H1 (cell line): Measurements from ENCODE around the gene ZNF23. TPM values are rescaled to one million over a fixed set of nuclear protein-coding genes. Genes with fewer than 3 reads are reported as not detected.

ENCODE experiments used
- CTCF ChIA-PET: fragments of 300-600 bp; sonication (Branson Sonifier 250); formaldehyde crosslinking; loops from one replicate; lab custom pipeline; 2021; ENCODE audit not compliant: partially characterized antibody; lab: Charles Lee
- POLR2A ChIA-PET: fragments of 300-600 bp; sonication (Branson Sonifier 250); formaldehyde crosslinking; loops from one replicate; lab custom pipeline; 2021; ENCODE audit warnings: inconsistent platforms; ENCODE audit not compliant: partially characterized antibody; lab: Charles Lee
- DNase-seq, 2 experiments: peaks; one replicate each; pipeline versions ENCODE4 v3.0.0 to v3.0.0-alpha.2; 2010 to 2022; ENCODE audit warnings: low spot score in 2 of 2, low read depth in 1 of 2, mixed read lengths in 1 of 2
- FAIRE-seq: peaks from 2 replicates; lab custom pipeline; 2011; peaks lifted over from hg19 to GRCh38; lab: Jason Lieb, UNC
- H2AFZ ChIP-seq: 2 replicates; pipeline ENCODE4 v1.8.1; 2012; ENCODE audit warnings: low read length, inconsistent platforms
- H2AK5ac ChIP-seq: 2 replicates; pipeline ENCODE4 v1.6.1; 2013; ENCODE audit warnings: low read depth, low read length
- H2BK120ac ChIP-seq: replicated peaks from 2 replicates; pipeline ENCODE3; 2013; ENCODE audit warnings: low read depth, low read length, inconsistent platforms
- H2BK12ac ChIP-seq: 2 replicates; pipeline ENCODE4 v1.6.1; 2013; ENCODE audit warnings: low read depth, low read length
- H2BK15ac ChIP-seq: 2 replicates; pipeline ENCODE4 v1.6.1; 2013; ENCODE audit warnings: low read length
- H2BK20ac ChIP-seq: 2 replicates; pipeline ENCODE4 v1.6.1; 2013; ENCODE audit warnings: low read length
- H2BK5ac ChIP-seq: 2 replicates; pipeline ENCODE4 v1.6.1; 2013; ENCODE audit warnings: low read depth, low read length
- H3K14ac ChIP-seq: 2 replicates; pipeline ENCODE4 v1.6.1; 2013; ENCODE audit warnings: inconsistent platforms; ENCODE audit not compliant: insufficient read length
- H3K18ac ChIP-seq: 2 replicates; pipeline ENCODE4 v1.6.1; 2013; ENCODE audit warnings: low read length; ENCODE audit errors: extremely low read depth
- H3K23ac ChIP-seq: 2 replicates; pipeline ENCODE4 v1.6.1; 2013; ENCODE audit warnings: inconsistent platforms; ENCODE audit not compliant: insufficient read length
- H3K23me2 ChIP-seq: 2 replicates; pipeline ENCODE4 v1.6.1; 2013; ENCODE audit warnings: low read depth, low read length
- H3K27ac ChIP-seq: 2 replicates; pipeline ENCODE4 v1.6.1; 2011; ENCODE audit warnings: low read depth, low read length, inconsistent platforms
- H3K27me3 ChIP-seq, 4 experiments: replicated peaks in 1 of 4; 1 replicate in 1 of 4; 2 replicates in 3 of 4; pipeline versions ENCODE4 v1.6.1 to v1.8.1; 2011 to 2013; ENCODE audit warnings: low read length in 3 of 4, mild to moderate bottlenecking in 3 of 4, inconsistent platforms in 2 of 4, mixed read lengths in 2 of 4, moderate library complexity in 1 of 4; ENCODE audit not compliant: control insufficient read depth in 3 of 4, insufficient read depth in 3 of 4; ENCODE audit errors: extremely low read depth in 1 of 4
- H3K36me3 ChIP-seq, 4 experiments: 2 replicates each; pipeline versions ENCODE4 v1.6.1 to v1.8.1; 2011 to 2013; ENCODE audit warnings: mild to moderate bottlenecking in 4 of 4, low read length in 3 of 4, moderate library complexity in 2 of 4, control low read depth in 1 of 4, inconsistent platforms in 1 of 4; ENCODE audit not compliant: insufficient read depth in 4 of 4, control insufficient read depth in 2 of 4
- H3K4ac ChIP-seq: replicated peaks from 2 replicates; pipeline ENCODE3; 2013; ENCODE audit warnings: low read length, low read depth, mixed read lengths, inconsistent platforms; ENCODE audit not compliant: insufficient read length
- H3K4me1 ChIP-seq, 4 experiments: replicated peaks in 1 of 4; 1 replicate in 1 of 4; 2 replicates in 3 of 4; pipeline versions ENCODE4 v1.6.1 to v1.8.1; 2011 to 2013; ENCODE audit warnings: low read length in 3 of 4, inconsistent platforms in 2 of 4, mixed read lengths in 1 of 4; ENCODE audit not compliant: insufficient read depth in 4 of 4, control insufficient read depth in 3 of 4
- H3K4me2 ChIP-seq, 2 experiments: 2 replicates each; pipeline versions ENCODE4 v1.6.1 to v1.8.1; 2011 to 2013; ENCODE audit warnings: low read depth in 2 of 2, low read length in 2 of 2, control low read depth in 1 of 2, inconsistent platforms in 1 of 2, mild to moderate bottlenecking in 1 of 2; ENCODE audit not compliant: insufficient read depth in 1 of 2
- H3K4me3 ChIP-seq, 4 experiments: fragments of 200-600, 300-600 bp in 1 of 4; sonication (generic), shearing (Covaris generic), sonication (Bioruptor Twin) in 1 of 4; 2 replicates each; pipeline versions ENCODE4 v1.5.1 to v1.8.1; 2011 to 2016; ENCODE audit warnings: low read length in 4 of 4, low read depth in 3 of 4, control low read depth in 2 of 4, inconsistent platforms in 2 of 4, mild to moderate bottlenecking in 2 of 4, mixed read lengths in 1 of 4, moderate library complexity in 1 of 4; ENCODE audit not compliant: insufficient read depth in 2 of 4; ENCODE audit errors: extremely low read depth in 1 of 4
- H3K56ac ChIP-seq: replicated peaks from 2 replicates; pipeline ENCODE3; 2013; ENCODE audit warnings: low read depth, mild to moderate bottlenecking, mixed read lengths, low read length, inconsistent platforms; ENCODE audit not compliant: insufficient read length
- H3K79me1 ChIP-seq: 2 replicates; pipeline ENCODE4 v1.6.1; 2013; ENCODE audit warnings: low read depth, low read length, control low read depth
- H3K79me2 ChIP-seq, 2 experiments: 2 replicates each; pipeline versions ENCODE4 v1.6.1 to v1.8.1; 2012 to 2013; ENCODE audit warnings: low read length in 2 of 2, mild to moderate bottlenecking in 2 of 2, inconsistent platforms in 1 of 2; ENCODE audit not compliant: insufficient read depth in 2 of 2, control insufficient read depth in 1 of 2
- H3K9ac ChIP-seq, 4 experiments: replicated peaks in 1 of 4; 1 replicate in 1 of 4; 2 replicates in 3 of 4; pipeline versions ENCODE4 v1.6.1 to v1.8.1; 2011 to 2013; ENCODE audit warnings: low read depth in 3 of 4, low read length in 3 of 4, control low read depth in 2 of 4, mild to moderate bottlenecking in 2 of 4, moderate library complexity in 2 of 4, inconsistent platforms in 1 of 4; ENCODE audit errors: extremely low read depth in 1 of 4
- H3K9me3 ChIP-seq, 2 experiments: 2 replicates each; pipeline versions ENCODE4 v1.6.1 to v1.8.1; 2012 to 2013; ENCODE audit warnings: mild to moderate bottlenecking in 2 of 2, moderate library complexity in 2 of 2, control low read depth in 1 of 2, inconsistent platforms in 1 of 2, low read depth in 1 of 2, low read length in 1 of 2, mixed read lengths in 1 of 2; ENCODE audit not compliant: insufficient read depth in 2 of 2
- H4K20me1 ChIP-seq, 2 experiments: replicated peaks in 1 of 2; 2 replicates each; pipeline versions ENCODE3 to v1.8.1; 2011 to 2013; ENCODE audit warnings: inconsistent platforms in 2 of 2, low read length in 2 of 2, mild to moderate bottlenecking in 1 of 2; ENCODE audit not compliant: insufficient read depth in 2 of 2, control insufficient read depth in 1 of 2
- H4K5ac ChIP-seq: 2 replicates; pipeline ENCODE4 v1.6.1; 2013; ENCODE audit warnings: low read length, low read depth, mixed read lengths, inconsistent platforms; ENCODE audit not compliant: insufficient read length
- H4K8ac ChIP-seq: 2 replicates; pipeline ENCODE4 v1.8.0; 2013; ENCODE audit warnings: mild to moderate bottlenecking, moderate library complexity, low read length, inconsistent platforms; ENCODE audit not compliant: insufficient read depth; ENCODE audit errors: extremely low read depth
- H4K91ac ChIP-seq: replicated peaks from 2 replicates; pipeline ENCODE3; 2013; ENCODE audit warnings: low read length, mixed read lengths, inconsistent platforms; ENCODE audit not compliant: insufficient read length
- CTCF ChIP-seq, 3 experiments: IDR thresholded peaks; 1 replicate in 2 of 3; 2 replicates in 1 of 3; pipeline versions ENCODE4 v1.5.1 to v1.6.1; 2011; ENCODE audit warnings: low read length in 3 of 3, mild to moderate bottlenecking in 3 of 3, inconsistent platforms in 2 of 3, low read depth in 1 of 3, moderate library complexity in 1 of 3; ENCODE audit not compliant: insufficient read depth in 1 of 3; ENCODE audit errors: control extremely low read depth in 1 of 3
- RAD21 ChIP-seq, 2 experiments: IDR thresholded peaks in 1 of 2; conservative IDR thresholded peaks in 1 of 2; 2 replicates each; pipeline ENCODE4 v1.6.1; 2011; ENCODE audit warnings: low read depth in 2 of 2, low read length in 2 of 2, improper control_type of control experiment in 1 of 2, inconsistent platforms in 1 of 2, mild to moderate bottlenecking in 1 of 2, moderate library complexity in 1 of 2
- RXRA ChIP-seq: IDR thresholded peaks from 2 replicates; pipeline ENCODE4 v1.6.1; 2011; ENCODE audit warnings: low read depth, mild to moderate bottlenecking, low read length, moderate library complexity; ENCODE audit not compliant: insufficient read depth
- WGBS, 2 experiments: shearing (Covaris generic) in 1 of 2; methylation state at CpG; one replicate each; pipeline versions ENCODE4 v1.1.6 to v1.1.7; 2013 to 2015; ENCODE audit warnings: low lambda C conversion rate in 2 of 2, mixed read lengths in 2 of 2, inconsistent platforms in 1 of 2, low coverage in 1 of 2, missing lambda C conversion rate in 1 of 2; ENCODE audit not compliant: insufficient replicate concordance in 2 of 2, insufficient coverage in 1 of 2, insufficient read length in 1 of 2; ENCODE audit errors: extremely low coverage in 1 of 2, missing lambda C conversion rate in 1 of 2; 5-methylcytosine and 5-hydroxymethylcytosine counted together
- polyA plus RNA-seq, 7 experiments: library from polyadenylated mRNA; depleted of rRNA in 3 of 7; stranded (reverse) in 5 of 7; unstranded in 2 of 7; fragments of >200 nt in 5 of 7; fragments of 200-250 nt in 2 of 7; gene quantifications; 1 replicate in 5 of 7; 2 replicates in 1 of 7; 4 replicates in 1 of 7; pipeline versions ENCODE4 v1.2.1 to v1.2.3, GENCODE V29; 2011 to 2013; ENCODE audit warnings: missing spikeins in 2 of 7, mixed read lengths in 2 of 7
- total RNA-seq: library from RNA; stranded (reverse); fragmentation: NEBNext Ultra II Directional; extraction: Animal tissue kit (Norgen Biotek cat#: 25700); gene quantifications from 2 replicates; pipeline ENCODE4 v1.2.1, GENCODE V29; 2021

Gene ZNF23
- total and polyA plus RNA-seq, 2 of the 8 experiments (the other 6 are each of a cell fraction or from before 2014, with no cell fraction given), result 2.4 to 10.2 TPM

- H2BK5ac ChIP-seq, result no peak overlapping the region
- no peak overlapping the region for H4K5ac ChIP-seq
- peaks cover 3% of the 10 kb centered on the region; the same call in 1 of the 2 replicates for H3K23me2 ChIP-seq
- no peak overlapping the region for H4K91ac ChIP-seq
- peak overlapping the region; percentile 83; the same call in 1 of the 2 replicates for H4K8ac ChIP-seq
- no peaks in the 10 kb centered on the region for H3K79me1 ChIP-seq
- CTCF ChIA-PET, result interaction anchor here (0.5 to 3.7 kb wide), 24 partner anchors 8 to 1609 kb away, joined by 3 to 22 read pairs (median 4); no protein-coding TSS in a partner anchor
- H3K27ac ChIP-seq, result no peak overlapping the region
- H3K79me2 ChIP-seq, result no peaks in the 10 kb centered on the region
- no peaks in the 10 kb centered on the region; a peak in 1 of 7 replicates for H3K4me1 ChIP-seq
- DNase-seq (peak; percentile 39 to 82), FAIRE-seq (no peak)
- H4K20me1 ChIP-seq, result no peaks in the 10 kb centered on the region
- H3K18ac ChIP-seq, result no peak overlapping the region
- H2AK5ac ChIP-seq, result no peak overlapping the region
- H3K27me3 ChIP-seq, result no peaks in the 10 kb centered on the region
- peak; percentile 69 to 85 (median 84) for TF ChIP-seq CTCF (IDR thresholded peaks at IDR 0.05; ENCODE audit: control extremely low read depth in 1 of 3, insufficient read depth in 1 of 3, low read depth in 1 of 3, low read length in 3 of 3)
- TF ChIP-seq RXRA, result no peak
- peak; percentile 58 to 59 for TF ChIP-seq RAD21 (IDR thresholded peaks at IDR 0.05 in 1 of 2, conservative IDR thresholded peaks at IDR 0.05 in 1 of 2; ENCODE audit: low read depth in 2 of 2, low read length in 2 of 2)
- 66% methylated on average over 25 of the region's 25 CpGs; no CpG with 5 or more reads in 1 of the 2 experiments for WGBS, 2 experiments
- no peak overlapping the region for H3K9ac ChIP-seq
- no peak overlapping the region for H3K56ac ChIP-seq
- H3K9me3 ChIP-seq, result peaks cover 5% of the 10 kb centered on the region in 2 experiments
- H2BK120ac ChIP-seq, result no peak overlapping the region
- no peak overlapping the region for H3K23ac ChIP-seq
- H3K14ac ChIP-seq, result no peak overlapping the region
- no peaks in the 10 kb centered on the region for H3K36me3 ChIP-seq
- H2BK20ac ChIP-seq, result 0 out of 2 replicates have a peak overlapping the region, but pooled peaks have one; percentile 41
- peak overlapping the region in 1 of 2 experiments; percentile 32; a peak in 1 of 4 replicates for H3K4me2 ChIP-seq
- H3K4ac ChIP-seq, result no peak overlapping the region
- POLR2A ChIA-PET, result interaction anchor here (1.3 kb wide), 1 partner anchor 14 kb away, joined by 4 read pairs; no protein-coding TSS in a partner anchor
- peak overlapping the region; percentile 60; the same call in 1 of the 2 replicates for H2BK12ac ChIP-seq
- peak overlapping the region; percentile 80; the same call in 1 of the 2 replicates for H2AFZ ChIP-seq
- H3K4me3 ChIP-seq, result no peak overlapping the region
- no peak overlapping the region for H2BK15ac ChIP-seq
These were observed 21.2 kb downstream of the ZNF23 start for GRCh38 chr16:71440669-71441347.
